Inflammatory macrophage treated with lipopolysaccharide for 1 hour (primary cell): Measurements from ENCODE around the gene LRRC1.

Experiments used
- DNase-seq, 2 donors: peaks; one replicate each; pipeline ENCODE4 v3.0.0-alpha.2; 2020 to 2022

LRRC1 gene

DNA sequence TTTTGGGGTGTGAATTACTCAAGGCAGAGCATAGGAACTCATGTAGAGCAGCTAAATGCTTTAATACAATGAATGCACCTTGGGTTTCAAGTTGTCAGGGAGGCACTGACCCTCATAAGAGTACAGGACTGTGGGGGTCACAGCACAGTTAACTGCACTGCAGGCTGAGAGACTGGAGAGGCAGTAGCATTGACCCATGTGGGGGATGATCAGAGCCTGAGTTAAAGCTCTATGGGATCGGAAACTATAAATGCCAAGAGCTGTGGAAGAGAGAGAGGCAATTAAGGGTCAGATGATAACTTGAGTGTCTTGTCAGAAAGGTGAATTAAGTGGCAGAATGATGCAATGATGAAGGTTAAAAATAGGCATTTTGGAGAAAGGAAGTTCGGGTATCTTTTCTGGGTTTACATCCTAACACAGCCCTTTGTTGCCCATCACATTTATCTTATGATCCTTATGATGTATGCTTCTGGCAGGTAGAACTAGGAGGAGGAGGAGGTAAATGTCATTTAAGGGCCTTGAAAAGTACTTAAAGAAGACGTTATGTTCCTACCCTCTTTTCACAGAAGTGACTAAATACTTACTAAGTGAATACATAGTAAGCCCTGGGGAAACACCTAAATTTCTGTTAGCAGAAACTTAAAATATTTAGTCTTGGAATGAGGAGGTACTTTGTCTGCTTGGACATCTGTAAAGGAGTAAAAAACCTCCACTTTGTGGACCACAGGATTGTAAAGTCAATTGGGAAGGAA is 24.2 kb downstream of the LRRC1 start:
- DNase-seq: no peak

GRCh38 chr6:53822401-53823125 is 27.8 kb downstream of the LRRC1 start:
- no peak for DNase-seq

GRCh38 chr6:53824714-53825113 is 29.9 kb downstream of the LRRC1 start:
- no peak for DNase-seq

DNA sequence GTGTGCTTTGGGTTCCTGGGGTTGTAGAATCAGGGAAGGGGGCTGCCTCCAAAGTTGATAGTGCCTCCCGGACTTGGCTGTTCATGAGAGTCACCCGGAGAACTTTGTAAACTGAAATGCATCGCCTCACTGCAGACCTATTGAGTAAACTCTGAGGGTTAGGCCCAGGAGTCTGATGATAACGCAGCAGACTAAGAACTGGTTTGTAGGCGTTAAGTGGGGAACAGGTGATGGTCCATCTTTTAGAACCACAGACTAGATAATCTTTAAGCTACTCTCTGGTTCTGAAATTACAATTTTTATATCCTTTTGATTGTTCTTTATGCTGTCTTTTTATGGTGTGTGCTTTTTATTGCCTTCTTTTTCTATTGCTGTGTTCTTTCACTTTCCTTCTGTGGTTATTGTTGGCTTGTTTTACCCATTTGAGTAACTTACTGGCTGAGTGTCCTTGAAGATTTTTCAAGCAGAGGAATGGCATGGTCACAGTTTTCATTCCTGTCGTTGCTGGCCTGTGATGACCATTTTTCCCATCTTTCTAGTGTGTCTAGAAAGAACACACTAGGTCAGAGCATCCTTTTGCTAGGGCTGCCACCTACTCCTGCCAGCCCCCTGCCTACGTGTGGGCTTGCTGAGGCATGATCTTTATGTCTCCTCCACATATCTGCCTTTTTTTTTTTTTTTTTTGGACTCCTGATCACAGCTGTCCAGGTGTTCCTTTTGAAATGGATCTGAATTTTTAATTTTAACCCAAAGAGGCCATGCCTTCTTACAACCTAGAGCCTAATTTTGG is 30.9 kb downstream of the LRRC1 start:
- DNase-seq: no peak

DNA sequence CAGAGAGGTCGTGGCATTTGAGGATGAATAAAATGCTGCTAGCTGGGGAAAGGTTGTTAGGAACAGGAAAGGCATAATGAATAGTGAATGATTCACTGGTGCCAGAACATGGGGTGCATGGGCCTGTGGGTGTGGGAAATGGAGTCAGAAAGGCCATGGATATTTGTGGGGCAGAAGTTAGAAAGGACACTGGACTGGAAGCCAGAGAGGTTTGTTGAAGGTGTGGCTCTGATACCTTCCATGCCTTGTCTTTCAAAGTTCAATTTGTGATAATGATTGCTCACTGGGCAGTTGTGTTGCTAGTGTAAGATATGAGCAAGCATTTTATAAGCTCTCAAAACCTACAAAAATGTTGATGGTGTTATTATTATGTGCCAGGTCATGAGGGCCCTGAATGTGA is 32.7 kb downstream of the LRRC1 start:
- no peak for DNase-seq

GRCh38 chr6:53828215-53828614 is 33.4 kb downstream of the LRRC1 start:
- no peak for DNase-seq

DNA sequence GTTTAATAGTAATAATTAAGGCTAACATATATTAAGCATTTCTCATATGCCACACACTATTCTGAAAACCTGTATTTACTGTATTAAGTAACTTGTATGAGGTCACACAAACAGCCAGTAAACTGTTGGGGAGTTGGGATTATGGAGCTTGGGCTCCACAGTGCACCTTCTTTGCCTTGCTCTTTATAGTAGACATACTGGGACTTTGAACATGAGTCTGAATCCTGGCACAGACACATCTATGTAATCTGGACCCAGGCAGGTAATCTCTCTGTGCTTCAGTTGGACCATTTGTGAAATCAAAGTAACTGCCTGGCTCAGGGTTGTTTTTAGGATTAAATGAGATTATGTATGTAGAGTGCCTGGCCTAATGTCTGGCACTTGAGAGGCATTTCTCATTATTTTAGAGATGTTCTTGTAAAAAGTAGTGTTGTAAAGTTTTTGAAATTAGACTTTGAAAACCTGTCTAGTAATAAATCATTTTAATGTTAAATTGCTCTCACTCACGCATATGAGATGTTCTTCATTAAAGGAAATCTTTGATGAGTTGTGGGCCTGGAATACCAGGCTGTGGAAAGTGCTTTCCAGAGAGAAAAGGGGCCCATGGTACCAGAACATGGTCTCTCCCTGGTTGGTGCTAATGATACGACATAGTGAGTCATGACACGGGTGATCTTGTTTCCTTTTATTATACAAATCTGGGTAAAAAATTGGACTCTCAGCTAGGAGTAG is 34.3 kb downstream of the LRRC1 start:
- no peak for DNase-seq

DNA sequence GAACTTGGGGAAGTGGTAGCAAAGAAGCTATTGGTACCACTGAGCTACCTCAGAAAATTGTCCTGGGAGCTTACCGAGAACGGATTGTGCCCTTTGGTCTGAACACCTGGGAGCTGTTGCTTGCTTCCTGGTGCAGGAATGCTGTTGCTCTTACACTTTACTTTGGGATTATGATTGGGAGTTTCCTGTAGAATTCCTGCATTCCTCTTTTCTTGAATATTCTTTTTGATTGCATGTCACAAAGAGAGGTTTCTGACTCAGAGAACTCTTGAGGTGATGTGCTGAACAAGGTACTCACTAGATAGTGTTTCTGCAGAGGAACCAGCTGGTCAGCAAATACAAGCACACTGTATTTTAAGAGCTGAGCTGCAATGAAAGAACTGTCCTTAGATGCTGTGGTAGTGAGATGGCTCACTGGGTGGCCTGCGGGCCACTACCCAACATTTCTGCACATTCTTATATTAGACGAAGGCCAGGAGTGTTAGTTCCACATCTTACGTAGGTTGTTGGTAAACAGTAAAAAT is 35.0 kb downstream of the LRRC1 start:
- no peak for DNase-seq

DNA sequence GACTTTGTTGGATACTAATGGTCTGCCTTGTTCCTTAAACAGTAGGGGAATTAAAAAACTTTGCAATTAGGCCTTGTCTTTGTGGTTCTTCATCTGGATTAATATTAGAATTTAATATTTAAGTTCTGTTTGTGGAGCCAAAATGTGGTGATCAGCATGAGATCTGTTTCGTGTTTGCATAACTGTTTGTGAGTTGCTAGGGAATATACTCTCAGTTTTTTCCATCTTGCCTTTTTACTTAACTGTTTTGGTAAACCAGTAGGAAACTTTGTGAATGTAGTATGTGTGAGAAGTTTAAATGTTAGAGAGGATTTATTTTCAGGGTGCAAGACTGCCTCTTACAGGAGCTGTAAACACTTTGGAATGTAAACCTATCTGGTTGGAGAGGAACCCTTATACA is 35.6 kb downstream of the LRRC1 start:
- no peak for DNase-seq

DNA sequence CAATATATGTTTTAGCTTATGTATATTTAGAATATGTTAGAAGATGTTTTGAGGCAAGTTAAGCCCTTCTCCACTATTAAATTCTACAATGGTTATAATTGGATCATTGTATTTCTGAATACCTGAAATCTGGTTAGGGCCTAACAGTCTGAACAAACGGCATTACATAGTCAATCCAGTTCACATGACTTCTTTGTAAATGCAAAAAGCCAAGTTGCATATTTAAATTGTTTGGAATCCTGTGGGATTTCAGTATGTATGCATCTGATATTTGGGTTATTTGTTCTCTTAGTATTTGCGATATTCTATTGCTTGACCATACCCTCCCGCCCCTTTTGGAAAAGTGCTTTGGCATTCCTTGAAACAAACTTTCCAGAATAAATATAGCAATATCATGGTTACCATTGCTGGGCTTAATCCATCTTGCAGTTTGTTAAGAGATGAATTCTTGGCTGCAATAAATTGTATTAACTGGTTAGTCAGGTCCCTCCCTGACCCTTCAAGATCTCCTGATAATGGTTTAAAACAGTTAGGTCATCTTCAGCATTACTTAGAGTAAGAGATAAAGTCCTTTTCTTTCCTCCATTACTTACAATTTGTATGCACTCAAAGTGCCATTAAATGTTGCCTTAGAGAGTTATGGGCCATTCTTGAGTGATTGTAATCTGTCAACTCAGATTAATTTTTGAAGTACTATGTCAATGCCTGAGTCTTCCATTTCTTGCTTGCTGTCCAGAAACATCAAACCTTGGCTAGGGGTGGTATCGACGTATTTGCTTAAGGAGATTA is 36.5 kb downstream of the LRRC1 start:
- no peak for DNase-seq

DNA sequence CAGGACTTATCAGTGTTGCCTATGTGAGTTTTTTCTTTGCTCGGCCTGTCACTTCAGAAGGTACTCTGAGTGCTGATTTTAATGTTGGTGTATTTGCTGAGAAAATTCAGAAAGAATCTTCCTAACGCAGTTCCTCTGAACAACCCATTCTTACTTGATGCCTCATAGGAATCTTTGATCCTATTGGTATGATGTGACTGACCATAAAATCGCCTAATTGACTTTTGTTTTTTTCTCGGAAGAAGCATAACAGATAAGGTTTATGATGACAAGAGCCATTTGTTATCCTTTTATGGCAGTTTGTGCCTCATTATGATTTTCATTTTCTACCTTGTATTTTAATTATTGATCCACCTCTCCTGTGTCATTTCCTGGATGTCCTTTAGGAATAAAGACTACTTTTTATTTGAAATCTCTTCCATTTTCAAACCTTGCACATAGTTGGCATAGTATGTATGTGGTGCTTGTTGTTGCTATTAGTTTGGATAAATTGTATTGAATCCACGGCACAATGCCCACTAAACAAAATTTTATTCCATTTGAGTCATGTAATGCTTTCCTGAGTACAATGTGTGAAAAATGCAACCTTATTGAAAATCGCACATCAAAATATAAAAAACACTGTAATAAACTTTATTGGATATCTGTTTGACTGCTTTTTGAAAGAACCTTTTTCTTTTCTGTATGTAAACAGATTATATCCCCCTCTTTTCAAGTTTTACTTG is 37.3 kb downstream of the LRRC1 start:
- DNase-seq: no peak

- DNase-seq: no peak
These were observed 38.4 kb downstream of the LRRC1 start for GRCh38 chr6:53833155-53833554.

DNA sequence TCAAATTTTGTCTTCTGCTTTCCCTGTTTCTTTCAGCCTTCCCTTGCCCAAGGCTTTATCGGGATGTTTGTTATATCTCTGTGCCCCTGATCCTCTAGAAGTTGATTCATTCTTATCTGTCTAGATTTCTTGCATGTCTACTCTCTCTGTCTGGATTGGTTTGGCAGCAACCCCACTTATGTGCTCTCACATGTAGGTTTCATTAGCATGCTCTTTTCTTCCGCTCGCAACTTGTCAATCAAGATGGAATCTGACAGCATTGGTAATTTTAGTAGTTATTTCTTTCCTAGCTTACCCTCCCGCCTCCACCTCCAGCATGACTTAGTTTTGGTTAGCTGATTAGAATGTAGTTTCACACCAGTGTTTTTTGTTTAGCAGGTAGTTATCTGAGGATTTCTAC is 39.3 kb downstream of the LRRC1 start:
- DNase-seq: no peak

GRCh38 chr6:53837865-53838769 is 43.3 kb downstream of the LRRC1 start:
- no peak for DNase-seq

GRCh38 chr6:53840027-53840426 is 45.2 kb downstream of the LRRC1 start:
- DNase-seq: no peak

DNA sequence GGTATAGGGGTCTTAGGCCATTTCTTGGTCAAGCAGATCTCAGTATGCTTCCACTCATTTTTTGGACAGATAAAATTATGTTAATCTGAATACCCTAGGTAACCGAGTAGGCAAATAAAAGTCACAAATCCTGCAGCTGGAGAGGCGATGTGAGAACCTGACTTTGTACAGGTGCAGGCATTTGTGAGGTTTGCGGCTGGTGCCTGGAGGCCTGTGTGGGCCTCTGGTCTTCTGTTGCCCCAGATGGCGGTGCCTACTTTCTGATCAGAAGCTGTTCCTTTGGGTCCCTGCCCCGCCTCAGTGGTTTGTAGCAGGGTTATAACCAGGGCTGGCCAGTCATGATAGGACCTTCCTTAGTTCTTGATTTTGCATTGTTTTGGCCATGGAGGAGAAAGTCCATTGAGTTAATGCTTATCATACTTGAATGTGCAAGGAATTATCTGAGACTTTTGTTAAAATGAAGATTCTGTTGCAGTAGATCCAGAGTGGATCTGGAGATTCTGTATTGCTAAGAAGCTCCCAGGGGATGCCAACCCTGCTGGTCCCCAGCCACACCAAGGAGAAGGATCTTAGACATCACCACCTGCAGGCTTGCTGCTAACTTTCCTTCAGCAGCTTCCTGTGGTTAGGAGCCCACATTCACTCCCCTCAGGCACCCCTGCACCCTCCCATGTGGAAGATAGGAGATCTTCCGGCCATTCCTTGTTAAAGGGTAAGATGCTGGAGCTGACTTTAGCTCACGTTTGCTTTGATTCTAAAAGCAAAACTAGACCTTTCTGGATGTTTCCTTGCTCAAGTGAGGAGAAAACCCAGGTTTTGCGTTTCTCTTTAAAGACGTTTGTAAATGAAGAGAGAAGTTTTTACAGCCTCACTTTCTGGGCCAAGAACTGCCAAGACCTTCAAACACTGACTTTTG is 50.7 kb downstream of the LRRC1 start:
- no peak for DNase-seq

DNA sequence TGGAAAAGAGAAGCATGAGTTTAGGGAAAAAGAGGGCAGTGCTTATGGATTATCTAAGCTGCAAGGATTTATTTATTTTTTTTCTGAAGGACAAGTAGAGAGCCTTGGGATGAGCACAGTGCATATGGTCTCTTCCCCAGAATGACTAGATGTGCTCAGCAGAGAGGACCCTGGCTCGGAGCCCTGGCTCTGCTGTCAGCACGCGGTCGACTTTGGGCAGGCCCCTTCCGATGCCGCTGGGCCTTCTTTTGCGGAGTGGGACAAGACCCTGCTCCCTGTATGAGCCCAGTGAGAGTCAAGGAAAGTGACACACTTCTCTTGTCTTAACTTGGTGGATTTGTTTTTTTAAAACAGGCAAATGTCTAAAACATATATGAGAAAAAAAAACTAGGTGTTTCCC is 51.4 kb downstream of the LRRC1 start:
- no peak for DNase-seq

- DNase-seq: no peak
These were observed 53.0 kb downstream of the LRRC1 start for GRCh38 chr6:53847796-53848314.

DNA sequence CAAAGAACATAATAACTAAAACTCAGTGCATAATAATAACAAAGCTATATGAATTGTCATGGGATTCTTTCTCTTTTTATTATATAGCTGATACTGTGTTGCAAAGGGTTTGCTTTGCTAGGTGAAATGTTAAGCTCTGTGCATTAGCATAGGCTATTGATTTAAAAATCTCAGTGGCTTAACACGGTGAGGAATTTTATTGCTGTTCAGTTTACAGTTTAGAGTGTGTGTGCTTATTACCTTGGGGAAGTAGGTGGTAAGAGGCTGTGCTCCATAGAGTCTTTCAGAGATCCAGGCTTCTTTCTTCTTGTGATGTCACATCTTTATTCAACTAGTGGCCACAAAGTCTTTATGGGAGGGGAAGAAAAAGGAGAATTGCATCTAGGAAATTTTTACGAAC is 55.7 kb downstream of the LRRC1 start:
- no peak for DNase-seq
